Erythroblast (primary cell): ENCODE data around the gene CEP350.

ENCODE experiments used
- DNase-seq, 2 experiments: peaks; one replicate each; lab custom pipeline; 2025; lab: John Stamatoyannopoulos, UW
- GATA1 ChIP-seq: IDR thresholded peaks from 2 replicates; pipeline ENCODE4 v1.6.1; 2011; ENCODE audit warnings: low read depth, mild to moderate bottlenecking, control low read depth, low read length, moderate library complexity
- POLR2A ChIP-seq: IDR thresholded peaks from 2 replicates; pipeline ENCODE4 v1.6.1; 2011; ENCODE audit warnings: mild to moderate bottlenecking, low read length

CEP350 gene

GRCh38 chr1:179926850-179927205 is 27.8 kb upstream of the CEP350 start:
- TF ChIP-seq GATA1 (no peak), POLR2A (no peak)
- no peak for DNase-seq

- TF ChIP-seq POLR2A (no peak), GATA1 (no peak)
- DNase-seq, result no peak
Measured at GRCh38 chr1:179929955-179930798, 24.4 kb upstream of the CEP350 start.

- TF ChIP-seq POLR2A (no peak), GATA1 (no peak)
- DNase-seq, result peak in 1 of 2 experiments; percentile 3
Measured at GRCh38 chr1:179930867-179931266, 23.7 kb upstream of the CEP350 start.

GRCh38 chr1:179933219-179933618 is 21.4 kb upstream of the CEP350 start:
- TF ChIP-seq POLR2A (no peak), GATA1 (no peak)
- DNase-seq, result no peak

- TF ChIP-seq POLR2A (no peak), GATA1 (no peak)
- DNase-seq, result no peak
Measured at GRCh38 chr1:179935909-179936496, 18.6 kb upstream of the CEP350 start.

- no peak for TF ChIP-seq GATA1
- no peak for TF ChIP-seq POLR2A
Measured at GRCh38 chr1:179937668-179938254, 16.8 kb upstream of the CEP350 start.

GRCh38 chr1:179938752-179939151 is 15.9 kb upstream of the CEP350 start:
- TF ChIP-seq GATA1, result no peak
- no peak for TF ChIP-seq POLR2A
- DNase-seq, result peak in 1 of 2 experiments; percentile 8

More at GRCh38 chr1:179937668-179938254, 16.8 kb upstream of the CEP350 start:
- no peak for DNase-seq

GRCh38 chr1:179939941-179940340 is 14.7 kb upstream of the CEP350 start:
- TF ChIP-seq POLR2A, result no peak
- DNase-seq, result no peak

- no peak for DNase-seq
- no peak for TF ChIP-seq GATA1
- TF ChIP-seq POLR2A, result no peak
Measured at GRCh38 chr1:179941454-179941853, 13.2 kb upstream of the CEP350 start.

- no peak for DNase-seq
- no peak for TF ChIP-seq POLR2A
- no peak for TF ChIP-seq GATA1
Measured at GRCh38 chr1:179950651-179951050, 4.0 kb upstream of the CEP350 start.

- TF ChIP-seq GATA1, result no peak
- no peak for TF ChIP-seq POLR2A
- no peak for DNase-seq
Measured at GRCh38 chr1:179951383-179952144, 3.0 kb upstream of the CEP350 start.

GRCh38 chr1:179952186-179952585 is 2.4 kb upstream of the CEP350 start:
- TF ChIP-seq GATA1 (no peak), POLR2A (no peak)

GRCh38 chr1:179953974-179954492 is 577 bp upstream of the CEP350 start:
- DNase-seq, result peak in 1 of 2 experiments; percentile 82
- no peak for TF ChIP-seq GATA1
- no peak for TF ChIP-seq POLR2A

More at GRCh38 chr1:179952186-179952585, 2.4 kb upstream of the CEP350 start:
- no peak for DNase-seq
